Fibroblast of skin of abdomen (primary cell): ENCODE measurements around the gene ATP7A. TPM values are rescaled to one million over a fixed set of nuclear protein-coding genes. Genes with fewer than 3 reads are reported as not detected.
"Not testable (repeated sequence)": the region's sequence is repeated elsewhere in the genome, so short reads cannot be mapped to it uniquely, and the experiment has no call there.

Experiments used
- DNase-seq: peaks from one replicate; pipeline ENCODE4 v3.0.0-alpha.2; 2013
- polyA plus RNA-seq, 2 experiments: library from polyadenylated mRNA; unstranded; fragments of 120-200 nt; gene quantifications; one replicate each; pipeline ENCODE4 v1.2.1, GENCODE V29; 2013; ENCODE audit not compliant: insufficient read length in 2 of 2

ATP7A gene
- polyA plus RNA-seq (2013, experiment 1 of 2; ENCODE audit: insufficient read length), result 6.8 TPM
- polyA plus RNA-seq (2013, experiment 2 of 2; ENCODE audit: insufficient read length), result 6.0 TPM

DNA sequence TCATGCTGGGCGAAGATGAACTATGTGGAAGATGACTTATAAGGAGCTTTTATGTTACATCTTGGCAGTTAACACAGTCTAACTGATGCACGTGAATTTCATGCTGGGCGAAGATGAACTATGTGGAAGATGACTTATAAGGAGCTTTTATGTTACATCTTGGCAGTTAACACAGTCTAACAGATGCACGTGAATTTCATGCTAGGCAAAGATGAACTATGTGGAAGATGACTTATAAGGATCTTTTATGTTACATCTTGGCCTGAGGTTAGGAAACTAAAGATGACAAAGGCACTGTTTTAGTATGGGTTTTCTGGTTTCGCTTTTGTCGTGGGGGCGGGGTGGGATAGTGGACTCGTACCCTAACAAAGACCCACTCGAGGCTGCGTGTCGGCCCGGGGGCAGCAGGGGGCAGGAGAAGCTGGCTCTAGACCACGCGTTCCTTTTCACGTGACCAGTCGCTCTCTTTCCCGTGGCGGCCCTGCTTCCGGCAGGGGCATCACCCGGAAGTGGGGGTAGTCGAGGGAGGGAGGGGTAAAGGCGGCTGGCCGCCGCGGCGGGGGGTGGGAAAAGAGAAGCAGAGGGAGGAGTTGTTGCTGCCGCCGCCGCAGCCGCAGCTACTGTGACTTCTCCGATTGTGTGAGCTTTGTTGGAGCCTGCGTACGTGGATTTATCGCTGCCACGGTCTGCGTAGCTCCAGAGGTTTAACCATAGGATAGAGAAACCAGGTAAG lies at the start of gene ATP7A:
Gene ATP7A, plus strand, starts transcription at position 586 of the 733 bp plus-strand sequence. CDS start 60,949 bp downstream, outside the sequence.
- peak; percentile 92 for DNase-seq

DNA sequence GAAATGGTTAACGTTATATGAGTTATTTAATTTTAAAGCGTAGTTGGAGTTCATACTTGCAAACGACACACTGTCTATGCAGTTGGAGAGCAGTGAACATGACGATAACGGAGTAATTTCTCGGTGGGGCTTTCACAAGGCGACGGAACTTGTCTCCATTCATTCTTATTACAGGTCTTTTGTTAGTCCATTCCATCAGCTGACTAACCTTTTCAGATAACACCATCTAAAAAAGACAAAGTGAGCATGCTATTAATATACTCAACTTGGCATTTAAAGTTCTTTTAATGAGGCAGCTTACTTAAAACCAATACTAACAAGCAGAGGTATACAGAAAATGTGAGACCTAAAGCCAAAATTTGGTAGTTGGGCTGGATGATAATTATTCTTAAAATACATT lies 35.1 kb upstream of the ATP7A start:
- no peak for DNase-seq

DNA sequence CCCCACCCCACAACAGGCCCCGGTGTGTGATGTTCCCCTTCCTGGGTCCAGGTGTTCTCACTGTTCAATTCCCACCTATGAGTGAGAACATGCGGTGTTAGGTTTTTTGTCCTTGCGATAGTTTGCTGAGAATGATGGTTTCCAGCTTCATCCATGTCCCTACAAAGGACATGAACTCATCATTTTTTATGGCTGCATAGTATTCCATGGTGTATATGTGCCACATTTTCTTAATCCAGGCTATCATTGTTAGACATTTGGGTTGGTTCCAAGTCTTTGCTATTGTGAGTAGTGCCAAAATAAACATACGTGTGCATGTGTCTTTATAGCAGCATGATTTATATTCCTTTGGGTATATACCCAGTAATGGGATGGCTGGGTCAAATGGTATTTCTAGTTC lies 29.1 kb upstream of the ATP7A start:
- not testable (repeated sequence) for DNase-seq

DNA sequence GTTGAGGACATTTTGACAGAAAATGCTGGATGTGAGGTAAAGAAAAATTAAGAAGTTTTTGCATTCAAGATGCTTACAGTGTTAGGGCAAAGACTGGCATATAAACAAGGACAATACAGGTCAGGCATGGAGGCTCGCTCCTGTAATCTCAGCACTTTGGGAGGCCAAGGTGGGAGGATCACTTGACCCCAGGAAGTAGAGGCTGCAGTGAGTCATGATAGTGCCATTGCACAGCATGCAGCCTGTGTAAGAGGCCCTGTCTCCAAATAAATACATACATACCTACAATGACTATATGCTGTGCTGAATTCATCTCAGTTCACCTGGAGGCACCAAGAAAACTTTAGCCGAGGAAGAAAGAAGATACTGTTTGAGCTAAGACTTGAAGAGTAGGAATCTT lies 17.6 kb upstream of the ATP7A start:
- no peak for DNase-seq

DNA sequence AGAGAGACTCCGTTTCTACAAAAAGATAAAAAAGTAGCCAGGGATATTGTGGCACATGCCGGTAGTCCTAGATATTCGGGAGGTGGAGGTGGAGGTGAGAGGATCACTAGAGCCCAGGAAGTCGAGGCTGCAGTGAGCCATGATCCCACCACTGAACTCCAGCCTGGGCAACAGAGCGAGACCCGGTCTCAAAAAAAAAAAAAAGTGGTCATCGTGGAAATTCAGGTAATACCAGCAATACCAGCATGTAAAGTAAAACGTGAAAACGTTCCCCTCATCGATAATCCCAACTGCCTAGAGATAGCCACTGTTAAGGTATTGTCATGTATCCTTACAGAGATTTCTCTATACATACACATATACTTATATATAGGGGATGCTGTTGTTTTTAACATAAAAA lies 16.8 kb upstream of the ATP7A start:
- DNase-seq, result no peak

DNA sequence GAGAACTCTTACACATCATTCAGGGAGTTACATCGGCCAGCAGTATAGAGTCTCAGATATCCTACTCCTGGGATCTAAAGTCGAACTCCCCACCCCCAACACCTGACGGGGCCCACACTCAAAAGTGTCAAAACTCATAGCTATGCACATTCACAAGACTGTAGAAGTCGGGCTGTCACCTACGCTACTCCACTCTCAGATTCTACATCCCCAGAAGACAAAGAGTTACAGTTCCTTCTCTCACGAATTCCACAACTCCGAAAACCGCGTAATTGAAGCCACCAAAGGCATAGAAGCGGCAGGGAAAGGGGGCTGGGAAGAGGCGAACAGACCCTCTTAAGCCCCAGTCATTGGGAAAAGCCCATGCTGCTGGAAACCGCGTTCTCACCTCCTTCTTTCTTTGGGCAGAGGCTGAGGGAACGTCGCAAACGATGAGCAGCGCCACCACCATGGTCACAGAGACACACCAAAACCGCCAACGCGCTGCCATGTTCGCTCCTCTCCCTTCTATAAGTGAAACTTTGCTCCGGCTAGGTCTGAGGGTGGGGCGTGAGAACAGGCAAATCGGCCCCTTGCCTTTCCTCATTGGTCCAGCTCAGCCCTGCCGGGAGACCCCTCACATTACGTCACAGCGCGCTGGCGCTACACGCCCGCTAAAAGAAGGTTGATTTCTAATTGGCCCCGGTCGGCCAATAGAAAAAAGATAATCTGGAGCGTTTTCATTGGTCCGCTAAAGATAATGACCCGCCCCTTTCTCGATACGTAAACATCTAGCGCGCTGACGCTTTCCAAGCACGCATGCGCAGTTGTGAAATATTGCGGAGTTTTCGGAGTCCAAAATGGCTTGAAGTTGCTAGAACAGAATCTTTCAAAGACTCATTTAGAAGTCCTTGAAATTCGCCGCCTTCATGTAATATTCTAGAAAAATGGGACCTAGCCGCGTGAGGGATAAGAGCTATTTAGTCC lies 15.3 kb upstream of the ATP7A start, which contains the start of gene MAGT1:
Gene MAGT1, minus strand, starts transcription at position 515 of the 966 bp plus-strand sequence. Its CDS starts 25 bp downstream, at position 490.
- DNase-seq, result peak; percentile 97

DNA sequence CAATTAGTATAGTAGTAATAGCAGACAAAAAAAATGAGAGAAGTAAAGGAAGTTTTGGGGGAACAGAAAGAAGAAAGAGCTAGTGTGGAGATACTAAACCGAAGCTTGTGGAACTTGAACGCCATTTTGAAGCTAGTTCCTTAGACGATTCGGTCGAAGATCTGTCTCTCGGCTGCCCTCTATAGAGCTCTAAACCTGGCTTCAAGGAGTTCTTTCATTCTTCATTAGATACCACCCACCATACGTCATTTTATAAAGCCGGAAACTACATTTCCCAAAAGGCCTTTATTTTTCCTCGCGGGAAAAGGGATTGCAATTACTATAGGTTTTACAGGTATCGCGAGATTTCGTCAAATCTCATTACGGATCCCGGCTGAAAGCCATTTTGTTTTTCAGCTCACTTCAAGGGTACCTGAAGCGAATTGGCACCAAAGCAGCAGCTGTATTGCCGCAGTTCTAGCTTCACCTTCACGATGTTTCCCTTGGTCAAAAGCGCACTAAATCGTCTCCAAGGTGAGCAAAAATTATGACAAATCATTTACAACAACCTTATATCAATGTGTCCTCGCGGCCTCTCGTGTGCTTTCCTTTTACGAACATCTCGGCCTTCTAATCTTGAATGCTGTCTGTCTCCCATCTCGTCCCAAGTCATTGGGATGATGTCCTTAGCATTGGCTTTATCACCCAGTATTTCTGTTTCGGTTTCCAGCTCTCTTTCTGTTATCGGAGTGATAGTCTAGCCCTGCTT lies 11.2 kb upstream of the ATP7A start, which contains the start of gene COX7B:
Gene COX7B, plus strand, starts transcription at position 388 of the 748 bp plus-strand sequence. Its CDS starts 86 bp downstream, at position 474.
- peak; percentile 97 for DNase-seq

DNA sequence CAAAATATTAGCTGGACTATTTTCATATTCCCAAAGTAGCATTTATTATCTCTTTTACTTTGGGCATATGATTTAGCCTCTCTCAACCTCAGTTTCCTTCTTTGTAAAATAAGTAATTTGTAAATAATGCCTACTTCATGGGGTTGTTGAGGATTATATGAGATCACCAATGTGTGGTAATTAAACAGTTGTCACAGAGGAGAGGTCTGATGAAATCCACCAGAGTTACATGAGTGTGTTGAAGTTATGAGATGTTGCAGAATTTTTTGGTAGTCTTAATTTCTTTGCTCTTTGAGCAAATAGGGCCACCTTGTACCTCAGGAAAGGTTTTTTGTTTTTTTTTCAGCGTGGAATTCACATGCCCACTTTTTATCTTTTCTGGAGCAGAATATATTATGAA lies 9.8 kb upstream of the ATP7A start:
- DNase-seq, result no peak

DNA sequence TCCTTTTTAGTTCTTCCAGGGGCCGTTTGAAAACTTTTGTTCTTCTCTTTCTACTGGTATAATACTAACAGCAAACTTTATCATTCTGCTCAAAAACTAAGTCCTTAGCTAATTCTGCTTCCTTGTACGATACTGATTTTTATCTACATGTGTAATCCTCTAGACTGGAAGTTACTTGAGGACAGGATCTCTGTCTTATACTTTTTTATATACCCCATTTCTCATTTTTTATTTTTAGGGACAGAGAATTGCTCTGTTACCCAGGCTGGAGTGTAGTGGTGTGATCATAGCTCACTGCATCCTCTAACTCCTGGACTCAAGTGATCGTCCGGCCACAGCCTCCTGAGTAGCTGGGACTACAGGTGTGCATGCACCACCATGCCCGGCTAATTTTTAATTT lies 9.0 kb upstream of the ATP7A start:
- no peak for DNase-seq

DNA sequence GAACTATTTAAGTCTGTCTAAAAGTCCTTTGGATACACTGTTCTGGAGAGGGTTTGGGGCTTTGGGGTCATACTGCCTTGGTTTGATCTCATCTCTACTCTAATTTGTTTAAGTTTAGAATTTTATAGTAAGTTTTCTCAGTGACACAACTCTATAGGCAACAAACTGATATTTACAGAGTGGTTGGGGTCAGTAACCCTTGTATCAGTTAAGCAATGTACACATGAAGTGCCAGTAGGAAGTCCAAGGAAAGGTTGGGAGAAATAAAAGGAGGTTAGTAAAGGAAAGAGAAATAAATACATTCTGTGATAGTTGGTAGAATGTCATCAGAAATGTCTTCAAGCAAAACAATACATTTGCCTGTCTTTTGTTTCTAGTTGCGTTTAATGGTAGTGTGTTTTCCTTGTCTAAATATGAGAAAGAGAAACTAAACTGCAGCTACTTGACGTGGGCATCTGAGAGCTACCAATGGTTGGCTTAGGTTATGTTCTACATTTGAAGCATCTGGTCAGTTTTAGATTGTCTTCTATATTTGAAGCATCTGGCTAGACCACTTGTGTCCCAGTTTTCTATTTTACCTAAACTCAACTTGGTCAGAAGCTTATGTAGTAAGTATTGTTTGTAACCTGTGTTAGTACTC lies 6.9 kb downstream of the ATP7A start:
- no peak for DNase-seq

DNA sequence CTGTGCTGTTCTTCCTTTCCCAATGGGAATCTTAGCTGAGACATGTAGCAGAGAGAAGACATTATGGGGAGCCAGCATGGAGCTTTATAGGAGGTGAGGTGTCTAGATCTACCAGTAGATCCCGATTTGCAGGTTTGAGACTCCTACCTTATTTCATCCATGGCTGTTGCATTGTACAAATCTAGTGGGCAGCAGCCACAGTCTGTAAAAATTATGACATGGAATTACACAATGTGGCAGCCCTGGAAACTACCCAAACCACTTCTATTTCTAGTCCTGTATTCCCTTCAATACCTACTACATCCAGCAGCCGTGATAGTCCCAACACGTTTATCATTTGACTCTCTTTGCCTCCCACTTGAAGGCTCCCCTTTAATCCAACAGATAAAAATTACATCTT lies 8.1 kb downstream of the ATP7A start:
- no peak for DNase-seq

DNA sequence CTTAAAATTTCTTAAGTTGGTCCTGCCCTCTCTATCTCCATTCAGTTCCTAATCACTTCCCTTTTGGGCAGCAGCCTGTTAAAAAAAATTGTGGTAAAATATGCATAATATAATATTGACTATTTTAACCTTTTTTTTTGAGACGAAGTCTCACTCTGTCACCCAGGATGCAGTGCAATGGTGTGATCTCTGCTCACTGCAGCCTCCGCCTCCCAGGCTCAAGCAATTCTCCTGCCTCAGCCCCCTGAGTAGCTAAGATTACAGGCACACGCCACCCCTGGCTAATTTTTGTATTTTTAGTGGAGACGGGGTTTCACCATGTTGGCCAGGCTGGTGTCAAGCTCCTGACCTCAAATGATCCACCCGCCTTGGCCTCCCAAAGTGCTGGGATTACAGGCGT lies 8.9 kb downstream of the ATP7A start:
- DNase-seq, result not testable (repeated sequence)

DNA sequence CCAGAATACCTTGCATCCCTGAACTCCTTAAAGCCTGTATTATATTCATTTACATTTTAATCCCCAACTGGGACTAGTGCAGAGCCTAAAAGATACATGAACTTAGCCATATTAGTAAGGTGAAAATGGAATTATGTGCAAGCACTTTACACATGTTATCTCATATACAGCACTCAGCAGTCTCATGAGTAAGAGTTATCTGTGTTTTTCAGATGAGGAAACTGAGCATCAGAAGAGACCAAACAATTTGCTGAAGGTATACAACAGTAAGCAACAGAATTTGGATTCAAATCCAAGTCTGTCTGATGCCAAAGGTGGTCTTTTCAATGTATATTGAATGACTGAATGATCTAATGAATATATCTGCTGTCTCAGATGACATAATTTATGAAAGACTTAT lies 12.3 kb downstream of the ATP7A start:
- DNase-seq, result no peak

DNA sequence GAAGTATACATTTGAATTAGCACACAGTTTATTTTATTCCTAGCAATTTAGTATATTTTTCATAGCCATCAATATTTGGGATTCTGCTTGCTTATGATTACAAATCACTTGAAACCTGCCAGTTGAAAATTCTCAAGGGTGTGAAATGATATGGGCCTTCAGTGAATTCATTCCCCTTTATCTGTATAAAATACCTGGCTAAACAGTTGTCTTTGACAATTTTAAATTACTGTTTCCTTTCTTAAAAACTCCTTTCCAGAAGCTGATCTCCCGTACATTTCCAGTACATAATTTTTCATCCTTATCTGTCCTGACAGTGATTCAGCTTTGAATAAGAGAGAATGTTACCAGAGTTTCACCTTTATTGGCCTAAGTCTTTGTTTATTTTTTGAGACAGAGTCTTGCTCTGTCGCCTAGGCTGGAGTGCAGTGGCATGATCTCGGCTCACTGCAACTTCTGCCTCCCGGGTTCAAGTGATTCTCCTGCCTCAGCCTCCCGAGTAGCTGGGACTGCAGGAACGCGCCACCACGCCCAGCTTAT lies 13.9 kb downstream of the ATP7A start:
- no peak for DNase-seq

DNA sequence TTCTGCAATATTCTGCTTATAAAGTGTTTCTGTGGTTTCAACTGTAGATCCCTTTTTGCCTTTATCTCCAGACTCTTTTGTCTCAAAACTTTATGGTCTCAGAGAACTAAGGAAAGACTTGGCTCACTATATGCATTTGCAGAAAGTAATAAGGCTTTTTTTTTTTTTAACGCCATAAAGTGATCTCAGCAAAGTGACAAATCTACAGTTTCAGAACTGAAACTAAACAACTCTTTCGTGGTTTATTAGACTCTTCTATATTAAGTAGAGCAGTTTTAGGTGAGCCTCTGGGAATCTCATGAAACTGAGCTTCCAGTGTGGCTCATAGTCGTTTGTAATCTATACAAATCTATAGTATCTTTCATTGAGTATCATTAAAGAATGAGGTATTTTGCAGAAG lies 15.3 kb downstream of the ATP7A start:
- DNase-seq, result no peak

DNA sequence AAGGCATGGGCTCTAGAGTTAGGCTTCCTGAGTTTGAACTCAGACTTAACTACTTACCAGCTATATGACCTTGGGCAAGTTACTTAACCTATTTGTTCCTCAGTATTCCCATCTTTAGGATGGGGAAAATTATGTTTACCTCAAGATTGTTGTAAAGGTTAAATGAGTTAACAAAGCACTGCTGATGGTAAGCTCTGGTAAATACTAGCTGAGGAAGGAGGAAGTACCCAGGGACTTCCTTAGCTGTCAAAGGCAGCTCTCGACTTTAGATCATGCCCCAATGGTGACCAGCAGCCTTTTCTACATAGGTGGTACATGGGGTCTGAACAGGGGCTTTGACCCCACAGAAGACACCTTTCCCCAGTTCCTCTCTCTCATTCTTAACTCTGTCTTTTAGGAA lies 20.1 kb downstream of the ATP7A start:
- no peak for DNase-seq

DNA sequence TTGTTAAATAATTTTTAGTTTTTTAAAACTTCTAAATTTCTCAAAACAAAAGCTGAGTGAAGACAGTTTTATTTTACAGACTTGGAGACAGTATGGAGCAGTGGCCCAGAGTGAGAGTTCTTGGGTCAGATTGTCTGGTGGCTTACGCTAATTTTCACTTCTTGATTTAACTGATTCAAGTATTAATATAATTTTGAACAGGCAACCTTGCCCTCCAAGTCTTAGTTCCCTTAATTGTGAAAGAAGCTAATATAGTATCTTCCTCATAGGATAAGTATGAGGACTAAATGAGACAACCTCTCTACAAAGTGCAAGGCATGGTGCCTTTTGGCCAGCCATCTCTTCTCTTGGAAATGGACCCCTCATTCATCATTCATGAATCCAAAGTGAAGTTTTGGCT lies 25.4 kb downstream of the ATP7A start:
- DNase-seq, result no peak

DNA sequence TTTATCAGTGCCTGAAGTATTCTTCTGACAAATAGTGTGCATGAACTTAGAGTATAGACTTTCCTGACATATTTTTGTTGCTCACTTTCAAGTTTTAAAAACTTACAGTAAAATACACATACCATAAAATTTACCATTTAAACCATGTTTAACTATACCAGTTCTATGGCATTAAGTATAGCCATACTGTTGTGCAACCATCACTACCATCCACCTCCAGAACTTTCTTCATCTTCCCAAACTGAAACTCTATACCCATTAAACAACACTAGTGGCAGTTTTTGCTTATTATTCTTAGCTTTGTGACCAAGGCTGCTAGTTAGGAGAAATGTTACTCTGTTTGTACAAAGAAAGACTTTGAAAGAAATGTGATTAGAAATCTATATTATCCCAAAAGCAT lies 25.8 kb downstream of the ATP7A start:
- DNase-seq, result no peak

DNA sequence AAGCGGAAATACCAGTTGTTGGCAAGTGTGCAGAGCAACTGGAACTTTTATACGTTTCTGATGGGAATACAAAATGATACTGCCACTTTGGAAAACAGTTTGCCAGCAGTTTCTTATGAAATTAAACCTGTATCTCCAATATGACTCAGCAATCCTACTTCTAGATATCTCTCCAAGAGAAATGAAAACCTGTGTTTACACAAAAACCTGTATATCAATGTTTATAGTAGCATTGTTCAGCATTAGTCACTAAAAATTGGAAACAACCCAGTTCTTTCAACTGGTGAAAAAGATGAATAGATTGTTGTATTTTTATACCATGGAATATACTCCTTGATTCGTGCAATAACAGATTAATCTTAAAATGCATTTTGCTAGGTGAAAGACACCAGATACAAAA lies 26.8 kb downstream of the ATP7A start:
- DNase-seq, result peak; percentile 3

DNA sequence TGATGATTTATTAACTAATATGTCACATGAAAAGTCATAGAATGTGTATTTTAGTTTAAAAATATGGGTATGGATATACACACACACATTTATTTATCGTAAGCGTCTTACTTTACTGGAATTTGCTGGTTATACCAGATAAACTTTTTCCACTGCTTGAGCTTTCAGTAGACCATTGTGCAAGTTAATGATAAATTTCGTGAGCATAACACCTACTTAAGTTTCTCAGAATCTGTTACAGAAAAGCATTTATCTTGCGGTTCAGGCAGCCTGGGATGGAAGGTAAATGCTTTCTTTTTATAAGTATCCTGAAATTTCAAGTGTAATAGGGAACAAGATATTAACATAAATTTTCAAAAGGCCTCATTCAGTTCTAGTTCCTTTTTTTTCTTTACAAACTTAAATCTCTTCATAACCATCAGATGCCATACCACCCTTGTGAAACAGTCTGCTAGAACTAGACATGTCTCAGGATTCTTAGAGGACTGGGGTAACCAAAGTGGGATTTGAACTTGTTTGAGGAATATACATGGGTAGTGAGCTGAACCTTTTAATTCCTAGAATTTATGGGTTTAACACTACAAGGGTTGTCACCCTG lies 27.7 kb downstream of the ATP7A start:
- DNase-seq, result no peak

DNA sequence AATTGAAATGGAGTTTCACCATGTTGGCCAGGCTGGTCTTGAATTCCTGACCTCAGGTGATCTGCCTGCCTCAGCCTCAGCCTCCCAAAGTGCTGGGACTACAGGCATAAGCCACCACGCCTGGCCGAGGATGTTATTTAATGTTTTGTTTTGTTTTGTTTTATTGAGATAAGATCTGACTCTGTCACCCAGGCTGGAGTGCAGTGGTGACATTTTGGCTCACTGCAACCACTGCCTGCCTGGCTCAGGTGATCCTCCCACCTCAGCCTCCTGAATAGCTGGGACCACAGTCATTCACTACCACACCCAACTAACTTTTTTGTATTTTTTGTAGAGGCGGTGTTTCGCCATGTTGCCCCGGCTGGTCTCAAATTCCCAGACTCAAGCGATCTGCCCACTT lies 34.5 kb downstream of the ATP7A start:
- not testable (repeated sequence) for DNase-seq
